GM21367 (cell line): ENCODE data around the gene TMEM225B.
"Not testable (repeated sequence)": the region's sequence is repeated elsewhere in the genome, so short reads cannot be mapped to it uniquely, and the experiment has no call there.

Experiments used
- ATAC-seq: cut with Tn5 transposase; IDR thresholded peaks from one replicate; pipeline ENCODE4 v1.9.1; 2021; ENCODE audit not compliant: unreplicated experiment

TMEM225B gene

DNA sequence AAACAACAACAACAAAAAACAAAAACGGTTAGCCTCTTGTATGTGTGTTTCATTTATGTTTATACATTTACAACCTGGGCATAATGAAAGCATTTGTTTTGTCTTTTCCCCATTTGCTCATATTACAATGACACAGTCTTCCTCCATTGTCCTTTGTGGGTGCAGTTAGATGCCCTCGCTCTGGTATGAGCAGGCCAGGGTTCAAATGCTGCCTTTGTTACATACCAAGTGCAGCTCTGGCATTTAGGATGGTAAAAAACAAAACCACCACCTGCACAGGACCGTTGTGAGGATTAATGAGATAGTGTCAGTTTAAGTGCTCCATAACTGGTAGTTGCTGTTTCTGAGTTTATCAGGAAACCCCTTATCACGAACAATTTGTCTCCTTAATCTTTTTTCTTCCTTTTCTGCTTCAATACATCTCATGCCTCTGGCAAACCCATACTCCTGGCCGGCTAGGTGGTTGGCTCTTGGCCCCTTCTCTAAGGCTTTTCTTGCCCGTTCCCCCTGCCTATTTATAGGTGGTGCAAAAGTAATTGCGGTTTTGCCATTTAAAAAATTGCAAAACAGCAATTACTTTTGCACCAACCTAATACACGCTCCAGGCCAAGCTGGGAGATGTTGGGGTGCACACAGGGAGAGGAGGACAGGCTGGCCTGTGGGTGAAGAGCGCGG lies 18.6 kb upstream of the TMEM225B start:
- ATAC-seq: no peak

DNA sequence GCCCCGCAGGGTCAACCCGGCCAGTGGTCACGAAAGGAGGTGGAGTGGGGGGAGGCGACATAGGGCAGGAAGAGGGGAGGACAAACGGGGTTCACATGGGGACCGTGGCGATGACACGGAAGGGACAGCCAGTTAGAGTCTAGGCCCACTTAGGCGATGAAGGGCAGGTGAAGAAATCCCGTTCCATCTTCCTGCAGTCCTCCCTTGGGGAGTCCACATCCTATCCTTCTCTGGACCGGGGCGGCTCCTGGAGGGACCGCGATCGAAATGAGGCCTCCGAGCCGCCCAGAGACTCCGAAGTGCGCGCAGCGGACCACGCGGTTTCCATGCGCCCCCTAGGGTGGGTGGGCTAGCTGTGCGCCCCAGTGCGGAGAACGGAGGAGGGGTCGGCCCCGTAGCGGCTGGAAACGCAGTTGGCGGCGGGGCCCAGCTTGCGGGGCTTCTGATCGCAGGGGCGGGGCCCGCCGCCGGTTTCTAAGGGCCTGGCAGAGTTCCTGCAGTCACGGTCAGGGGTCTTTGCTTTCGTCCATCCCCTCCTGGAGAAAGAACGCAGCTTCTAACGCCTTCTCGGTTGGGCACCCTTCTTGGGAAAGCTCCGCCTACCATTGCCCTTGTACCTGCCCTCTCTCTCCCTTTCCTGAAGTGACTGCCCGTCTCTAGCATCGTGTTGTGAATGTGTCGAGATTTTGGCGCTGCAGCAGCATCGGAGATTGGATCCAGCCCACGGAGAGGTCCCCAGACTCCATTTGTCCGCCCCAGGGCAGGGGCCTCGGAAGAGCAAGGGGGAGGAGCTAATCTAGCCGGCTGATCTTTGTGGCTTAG lies 17.9 kb upstream of the TMEM225B start:
- no peak for ATAC-seq

DNA sequence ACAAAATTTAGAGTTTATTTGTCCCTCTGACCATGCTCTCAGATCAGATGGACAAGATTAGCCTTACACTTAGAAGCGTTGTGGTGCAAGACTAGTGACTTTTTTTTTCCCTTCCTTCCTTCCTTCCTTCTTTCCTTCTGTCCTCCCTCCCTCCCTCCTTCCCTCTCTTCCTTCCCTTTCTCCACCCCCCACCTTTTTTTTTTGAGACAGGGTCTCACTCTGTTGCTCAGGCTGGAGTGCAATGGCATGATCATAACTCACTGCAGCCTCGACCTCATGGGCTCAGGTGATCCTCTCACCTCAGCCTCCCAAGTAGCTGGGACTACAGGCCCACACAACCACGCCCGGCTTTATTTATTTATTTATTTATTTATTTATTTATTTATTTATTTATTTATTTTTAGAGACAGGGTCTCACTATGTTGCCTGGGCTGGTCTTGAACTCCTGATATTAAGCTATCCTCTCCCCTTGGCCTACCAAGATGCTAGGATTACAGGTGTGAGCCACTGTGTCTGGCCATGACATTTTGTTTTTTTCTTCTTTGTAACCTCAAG lies 17.2 kb upstream of the TMEM225B start:
- not testable (repeated sequence) for ATAC-seq

DNA sequence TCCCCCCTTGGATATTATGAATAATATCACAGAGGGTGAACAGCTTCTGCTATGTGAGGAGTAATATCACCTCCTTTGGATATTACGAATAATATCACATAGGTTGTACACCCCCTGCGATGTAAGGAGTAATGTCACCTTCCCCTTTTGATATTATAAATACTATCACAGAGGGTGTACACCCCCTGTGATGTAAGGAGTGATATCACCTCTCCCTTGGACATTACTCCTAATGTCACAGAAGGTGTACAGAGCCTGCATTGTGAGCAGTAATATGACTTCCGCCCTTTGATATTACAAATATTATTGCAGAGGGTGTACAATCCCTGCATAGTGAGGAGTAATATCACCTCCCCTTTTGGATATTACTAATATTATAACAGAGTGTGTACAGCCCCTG lies 9.2 kb upstream of the TMEM225B start:
- ATAC-seq: no peak

DNA sequence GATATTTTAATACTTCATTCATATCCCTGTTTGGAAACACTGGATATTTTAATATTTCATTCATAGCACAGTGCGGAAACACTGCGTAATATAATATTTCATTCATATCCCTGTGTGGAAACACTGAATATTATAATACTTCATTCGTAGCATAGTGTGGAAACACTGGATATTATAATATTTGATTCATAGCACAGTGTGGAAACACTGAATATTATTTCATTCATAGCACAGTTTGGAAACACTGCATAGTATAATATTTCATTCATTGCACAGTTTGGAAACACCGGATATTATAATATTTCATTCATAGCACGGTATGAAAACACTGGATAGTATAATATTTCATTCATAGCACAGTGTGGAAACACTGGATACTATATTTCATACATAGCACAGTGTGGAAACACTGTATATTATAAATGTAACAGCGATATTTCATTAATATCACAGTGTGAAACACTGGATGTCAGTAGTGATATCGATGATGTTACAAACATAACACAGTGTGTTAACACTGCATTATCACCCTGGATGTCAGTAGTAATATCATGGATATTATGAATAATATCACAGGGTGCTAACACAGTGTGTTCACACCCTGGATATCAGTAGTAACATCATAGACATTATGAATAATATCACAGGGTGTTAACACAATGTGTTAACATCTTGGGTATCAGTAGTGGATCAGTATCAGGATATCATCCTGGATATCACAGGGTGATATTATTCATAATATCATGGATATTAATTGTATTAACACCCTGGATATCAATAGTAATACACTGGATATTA lies 2.9 kb upstream of the TMEM225B start:
- ATAC-seq: no peak

DNA sequence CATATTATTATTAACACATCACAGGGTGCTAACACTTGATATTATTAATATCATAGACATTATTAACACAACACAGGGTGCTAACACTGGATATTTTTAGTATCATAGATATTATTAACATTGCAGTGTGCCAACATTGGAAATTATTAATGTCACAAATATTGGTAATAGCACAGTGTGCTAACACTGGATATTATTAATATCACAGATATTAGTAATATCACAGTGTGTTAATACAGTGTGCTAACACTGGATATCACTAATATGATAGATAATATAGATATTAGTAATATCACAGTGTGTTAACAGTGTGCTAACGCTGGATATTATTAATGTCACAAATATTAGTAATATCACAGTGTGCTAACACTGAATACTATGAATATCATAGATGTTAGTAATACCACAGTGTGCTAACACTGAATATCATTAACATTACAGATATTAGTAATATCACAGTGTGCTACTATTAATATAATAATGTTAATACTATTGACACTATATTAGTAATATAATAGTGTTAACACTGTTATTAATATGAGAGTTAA lies 1.6 kb upstream of the TMEM225B start:
- ATAC-seq: no peak

DNA sequence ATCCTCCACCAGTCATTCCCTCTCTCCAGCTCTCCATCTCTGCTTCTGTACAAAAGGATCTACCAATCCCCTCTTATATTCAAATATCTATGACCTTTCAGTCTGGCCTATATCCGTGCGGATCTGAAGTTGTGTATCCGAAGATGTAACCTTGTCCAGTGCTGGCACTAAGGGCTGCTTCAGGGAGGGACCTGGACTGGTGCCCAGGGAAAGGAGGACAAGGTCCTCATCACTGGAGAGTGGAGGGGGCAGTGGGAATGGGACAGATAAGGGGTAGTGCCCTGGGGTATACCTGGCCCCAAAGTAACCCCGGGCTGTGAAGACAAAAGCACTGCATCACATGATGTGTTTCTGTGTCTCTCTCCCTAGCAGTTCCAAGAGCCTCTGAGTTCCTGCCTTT lies 1.8 kb downstream of the TMEM225B start:
- no peak for ATAC-seq

DNA sequence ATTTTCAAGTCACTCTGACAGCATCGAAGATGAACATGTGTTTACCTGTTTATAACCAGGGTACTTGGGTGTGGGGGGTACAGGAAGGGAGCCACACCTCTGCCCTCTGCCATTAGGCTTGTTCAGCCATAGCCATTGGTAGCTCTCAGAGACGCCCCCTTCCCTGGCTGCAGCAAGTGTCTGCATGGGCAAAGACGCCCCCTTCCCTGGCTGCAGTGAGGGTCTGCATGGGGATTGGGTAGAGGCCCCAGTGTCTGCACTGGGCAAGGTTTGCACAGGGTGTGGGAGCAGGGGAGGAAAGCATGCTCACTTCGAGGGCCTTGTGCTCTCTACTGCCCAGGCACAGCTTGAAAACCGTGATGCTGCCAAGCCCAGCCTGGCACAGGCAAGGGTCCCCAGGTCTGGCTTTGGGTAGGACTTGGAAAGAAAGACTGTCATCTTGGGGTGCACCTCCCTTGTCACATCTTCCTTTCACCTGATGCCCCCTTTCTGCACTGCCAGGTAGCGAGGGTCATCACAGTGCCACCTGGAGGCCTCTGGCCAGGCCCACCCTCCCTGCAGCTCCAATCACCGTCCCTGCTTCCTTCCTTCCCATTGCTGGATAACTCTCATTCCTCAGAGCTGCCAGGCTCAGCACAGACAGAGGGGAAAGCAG lies 3.7 kb downstream of the TMEM225B start:
- ATAC-seq: no peak

DNA sequence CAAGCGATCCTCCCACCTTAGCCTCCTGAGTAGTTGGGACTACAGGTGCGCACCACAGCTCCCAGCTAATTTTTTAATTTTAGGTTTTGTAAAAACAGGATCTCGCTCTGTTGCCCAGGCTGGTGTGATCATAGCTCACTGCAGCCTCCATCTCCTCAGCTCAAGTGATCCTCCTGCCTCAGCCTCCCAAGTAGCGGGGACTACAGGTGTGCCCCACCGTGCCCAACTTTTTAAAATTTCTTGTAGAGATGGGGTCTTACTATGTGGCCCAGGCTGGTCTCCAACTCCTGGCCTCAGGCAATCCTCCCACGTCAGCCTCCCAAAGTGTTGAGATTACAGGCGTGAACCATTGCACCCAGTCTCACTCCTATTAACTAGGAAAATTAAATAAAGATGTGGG lies 7.5 kb downstream of the TMEM225B start:
- no peak for ATAC-seq

DNA sequence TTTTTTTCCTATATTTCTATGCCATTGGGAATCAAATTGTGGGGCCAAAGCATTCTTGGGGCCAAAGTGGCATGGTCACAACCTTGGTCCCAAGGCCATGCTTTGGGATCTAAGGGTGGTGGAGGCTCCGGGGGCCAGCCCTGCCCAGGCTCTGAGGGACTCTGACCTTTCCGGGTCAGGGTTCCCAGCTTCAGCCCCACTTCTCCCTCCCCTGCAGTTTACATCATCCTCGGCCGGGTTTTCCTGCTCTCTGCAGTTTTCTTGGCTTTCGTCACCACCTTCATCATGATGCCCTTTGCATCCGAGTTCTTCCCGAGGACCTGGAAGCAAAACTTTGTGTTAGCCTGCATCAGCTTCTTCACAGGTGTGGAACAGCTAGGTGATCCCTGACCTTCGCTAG lies 8.5 kb downstream of the TMEM225B start:
- ATAC-seq: no peak

DNA sequence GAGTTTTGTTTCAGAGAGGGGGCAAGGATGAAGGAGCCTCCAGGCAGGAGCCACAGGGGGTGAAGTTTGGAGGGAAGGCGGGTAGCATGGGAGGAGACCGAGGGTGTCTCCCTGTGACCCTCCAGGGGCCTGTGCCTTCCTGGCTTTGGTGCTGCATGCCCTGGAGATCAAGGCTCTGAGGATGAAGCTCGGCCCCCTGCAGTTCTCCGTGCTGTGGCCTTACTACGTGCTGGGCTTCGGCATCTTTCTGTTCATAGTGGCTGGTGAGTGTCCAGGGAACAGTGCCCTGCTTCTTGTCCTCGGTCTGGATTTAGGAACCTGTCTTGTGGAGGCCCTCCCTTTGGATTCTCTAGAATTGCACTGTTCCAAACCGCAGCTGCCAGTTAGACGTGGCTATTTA lies 9.5 kb downstream of the TMEM225B start:
- ATAC-seq: no peak

DNA sequence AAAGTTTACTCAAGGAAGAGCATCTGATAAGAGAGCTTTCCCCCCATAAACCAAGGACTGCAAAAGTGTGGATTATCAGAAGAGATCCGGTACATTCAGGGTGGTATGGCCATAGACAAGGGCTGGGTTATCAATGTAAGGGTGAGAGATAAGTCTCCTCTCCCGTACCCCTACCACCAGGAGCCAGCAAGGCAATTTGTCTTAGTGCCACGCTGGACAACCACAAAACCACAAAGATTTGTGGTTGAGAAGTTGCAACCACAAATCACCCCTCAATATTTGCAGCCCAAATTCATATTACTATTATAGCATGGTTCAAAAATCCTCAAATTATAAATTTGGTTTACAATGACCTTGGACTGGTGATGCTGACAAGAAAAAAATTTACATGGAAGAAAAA lies 16.4 kb downstream of the TMEM225B start:
- no peak for ATAC-seq

DNA sequence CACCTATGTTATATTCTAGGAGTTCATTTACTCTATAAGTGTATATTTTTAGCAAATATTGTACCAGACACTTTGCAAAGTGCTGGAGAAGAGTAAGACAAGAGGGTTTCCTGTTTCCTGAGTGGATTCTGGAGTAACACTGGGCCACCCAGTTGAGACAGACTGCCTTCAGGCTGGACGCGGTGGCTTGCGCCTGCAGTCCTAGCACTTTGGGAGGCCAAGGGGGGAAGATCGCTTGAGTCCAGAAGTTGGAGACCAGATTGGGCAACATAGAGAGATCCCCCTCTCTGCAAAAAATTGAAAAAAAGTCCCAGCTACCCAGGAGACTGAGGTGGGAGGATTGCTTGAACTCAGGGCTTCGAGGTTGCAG lies 17.9 kb downstream of the TMEM225B start:
- ATAC-seq: no peak

DNA sequence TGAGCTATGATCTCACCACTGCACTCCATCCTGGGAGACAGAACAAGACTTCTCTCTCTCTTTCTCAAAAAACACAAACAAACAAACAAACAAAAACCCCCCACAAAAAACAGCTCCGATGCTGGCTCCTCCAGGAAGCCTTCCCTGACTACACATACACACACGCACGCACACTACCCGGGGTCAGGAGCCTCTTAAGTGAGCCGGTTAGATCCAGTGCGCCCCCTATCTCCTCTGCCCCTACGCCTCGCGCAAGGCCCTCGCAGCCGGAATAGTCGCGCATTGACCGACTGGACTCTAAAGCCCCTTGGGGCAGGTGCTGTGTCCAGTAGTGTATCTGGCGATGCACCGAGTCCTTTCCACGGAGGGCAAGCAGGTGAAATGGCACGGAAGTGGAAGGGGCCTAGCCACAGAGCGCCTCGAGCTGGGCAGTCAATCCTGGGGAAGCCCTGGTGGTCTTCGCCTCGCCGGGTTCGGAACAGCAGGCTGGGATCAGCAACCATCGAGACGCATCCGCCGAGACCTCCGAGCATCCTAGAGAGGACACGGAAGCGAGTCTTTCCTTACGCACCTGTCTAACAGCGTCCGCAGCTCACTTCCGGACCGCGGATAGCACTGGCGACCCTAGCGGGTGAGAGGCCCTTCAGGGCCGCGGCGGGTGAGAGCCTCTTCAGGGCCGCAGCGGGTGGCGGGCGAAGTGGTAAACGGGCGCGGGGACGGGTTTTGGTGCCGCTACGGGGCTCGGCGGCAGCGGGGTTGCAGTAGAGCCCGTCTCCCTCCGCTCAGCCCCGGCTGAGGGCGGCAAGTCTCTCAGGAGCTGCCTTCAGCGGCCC lies 18.5 kb downstream of the TMEM225B start, which contains the start of gene ZSCAN25:
Gene ZSCAN25 (plus strand): TSS at position 588 of the 833 bp plus-strand sequence. CDS start 2,661 bp downstream, outside the sequence.
- ATAC-seq: peak; percentile 80

DNA sequence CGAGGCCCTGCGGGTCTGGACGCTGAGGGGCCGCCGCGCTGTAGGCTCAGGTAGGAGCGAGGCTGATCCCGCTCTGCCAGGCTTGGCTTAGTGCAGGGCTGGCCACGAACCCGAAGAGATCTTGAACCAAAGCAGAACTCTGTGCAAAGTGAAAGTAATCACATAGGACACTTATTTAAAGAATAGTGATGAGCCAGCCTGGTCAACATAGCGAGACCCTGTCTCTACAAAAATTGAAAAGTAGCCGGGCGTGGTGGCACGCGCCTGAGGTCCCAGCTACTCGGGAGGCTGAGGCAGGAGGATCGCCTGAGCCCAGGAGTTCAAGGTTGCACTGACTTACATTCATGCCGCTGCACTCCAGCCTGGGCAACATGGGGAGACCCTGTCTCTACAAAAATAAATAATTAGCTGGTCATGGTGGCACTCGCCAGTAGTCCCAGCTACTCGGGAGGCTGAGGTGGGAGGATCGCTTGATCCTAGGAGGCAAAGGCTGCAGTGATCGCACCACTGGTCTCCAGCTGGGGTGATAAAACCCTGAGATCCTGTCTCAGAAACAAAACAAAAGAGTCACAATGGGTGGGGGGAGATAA lies 19.2 kb downstream of the TMEM225B start:
- no peak for ATAC-seq

DNA sequence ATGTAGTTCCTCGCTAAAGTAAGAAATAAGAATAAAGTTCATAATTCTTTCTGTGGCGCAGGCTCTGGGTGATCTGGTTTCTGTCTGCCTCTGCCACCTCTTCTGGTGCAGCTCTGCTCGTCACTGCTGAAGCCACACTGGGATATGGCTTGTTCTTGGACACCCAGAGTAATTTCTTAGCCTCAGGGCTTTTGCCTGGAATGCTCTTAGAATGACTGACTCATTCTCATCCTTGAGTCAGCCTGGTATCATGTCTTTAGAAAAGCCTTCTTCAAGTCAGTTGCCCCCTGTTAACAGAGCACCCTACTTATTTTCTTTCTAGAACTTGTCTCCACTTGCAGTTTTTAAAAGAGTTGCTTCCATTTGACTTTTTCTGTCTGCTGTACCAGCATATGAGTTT lies 20.7 kb downstream of the TMEM225B start:
- ATAC-seq: no peak

DNA sequence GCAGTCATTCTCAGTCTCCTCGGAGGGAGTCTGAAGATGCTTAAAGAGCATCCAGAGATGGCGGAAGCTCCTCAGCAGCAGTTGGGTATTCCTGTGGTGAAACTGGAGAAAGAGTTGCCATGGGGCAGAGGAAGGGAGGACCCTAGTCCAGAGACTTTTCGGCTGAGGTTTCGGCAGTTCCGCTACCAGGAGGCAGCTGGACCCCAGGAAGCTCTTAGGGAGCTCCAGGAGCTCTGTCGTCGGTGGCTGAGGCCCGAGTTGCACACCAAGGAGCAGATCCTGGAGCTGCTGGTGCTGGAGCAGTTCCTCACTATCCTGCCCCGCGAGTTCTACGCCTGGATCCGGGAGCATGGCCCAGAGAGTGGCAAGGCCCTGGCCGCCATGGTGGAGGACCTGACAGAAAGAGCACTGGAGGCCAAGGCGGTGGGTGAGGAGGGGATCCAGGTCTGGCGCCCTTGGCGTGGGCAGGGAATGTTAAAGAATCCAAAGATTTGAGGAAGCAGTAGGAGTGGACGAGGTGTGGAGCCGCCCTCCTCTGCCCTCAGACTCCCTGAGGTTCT lies 21.6 kb downstream of the TMEM225B start:
- no peak for ATAC-seq

DNA sequence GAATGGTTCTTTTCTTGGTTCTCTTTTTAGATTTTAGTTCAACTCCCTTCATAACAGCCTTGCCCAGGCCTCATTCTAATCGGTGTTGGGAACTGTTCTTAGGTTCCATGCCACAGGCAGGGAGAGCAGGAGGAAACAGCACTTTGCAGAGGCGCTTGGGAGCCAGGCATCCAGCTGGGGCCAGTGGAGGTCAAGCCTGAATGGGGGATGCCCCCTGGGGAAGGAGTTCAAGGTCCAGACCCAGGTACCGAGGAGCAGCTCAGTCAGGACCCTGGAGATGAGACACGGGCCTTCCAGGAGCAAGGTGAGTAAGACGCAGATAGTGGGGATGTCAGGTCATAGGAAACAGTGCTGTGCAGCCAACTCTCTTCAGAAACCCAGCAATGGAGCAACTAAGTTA lies 23.2 kb downstream of the TMEM225B start:
- ATAC-seq: no peak

DNA sequence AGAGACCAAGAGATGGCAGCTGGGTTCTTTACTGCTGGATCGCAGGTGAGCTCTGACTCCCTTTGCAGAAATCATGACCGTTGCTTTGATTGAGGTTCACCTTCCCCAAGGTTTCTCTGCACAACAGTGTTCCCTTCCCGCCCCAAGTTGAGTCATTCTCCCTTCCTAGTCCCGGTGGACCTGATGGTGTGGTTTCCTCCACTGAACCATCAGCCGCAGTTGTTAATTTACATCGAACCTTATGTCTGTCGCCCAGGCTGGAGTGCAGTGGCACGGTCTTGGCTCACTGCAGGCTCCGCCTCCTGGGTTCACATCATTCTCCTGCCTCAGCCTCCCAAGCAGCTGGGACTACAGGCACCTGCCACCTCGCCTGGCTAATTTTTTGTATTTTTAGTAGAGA lies 24.5 kb downstream of the TMEM225B start:
- ATAC-seq: no peak
